ENCODE data around the gene SPAM1. TPM values are rescaled to one million over a fixed set of nuclear protein-coding genes. Genes with fewer than 3 reads are reported as not detected.

Gene SPAM1
- total RNA-seq, 2 experiments from 2014 or later, result not detected

DNA sequence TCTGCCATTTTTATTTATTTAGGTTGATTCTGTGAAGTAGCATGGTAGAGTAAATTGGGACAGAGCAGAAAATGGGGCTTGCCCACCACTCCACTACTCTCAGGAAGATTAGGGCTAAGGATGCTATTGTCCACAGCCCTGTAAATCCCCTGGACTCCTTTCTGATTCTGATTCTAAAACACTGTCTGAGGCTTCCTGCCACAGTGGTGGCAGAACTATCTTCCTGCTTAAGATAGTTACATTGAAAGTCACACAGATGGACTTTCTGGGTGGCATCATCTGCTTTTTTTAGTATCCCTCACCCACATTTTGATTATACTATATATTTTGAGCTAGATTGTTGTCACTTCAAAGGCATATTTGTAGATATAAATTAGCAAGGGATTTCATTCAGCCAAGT, 50.0 kb downstream of the SPAM1 start:
- POLR2A ChIA-PET, result no interaction called here
- no peaks in the 10 kb centered on the region for H3K36me3 Mint-ChIP-seq (ENCODE audit: low read depth)
- H3K27ac Mint-ChIP-seq, result no peak overlapping the region
- Histone ChIP-seq H3K4me1 (ENCODE audit: insufficient read depth, low read length) (no peaks in the 10 kb centered on the region), H3K36me3 (ENCODE audit: insufficient read depth, low read length) (no peaks in the 10 kb centered on the region), H3K27me3 (ENCODE audit: control insufficient read depth in 1 of 2, insufficient read depth in 2 of 2, low read length in 2 of 2) (no peaks in the 10 kb centered on the region), H3K27ac (ENCODE audit: low read depth in 1 of 2, low read length in 2 of 2) (no peak overlapping the region), H3K9me3 (ENCODE audit: control insufficient read depth in 1 of 2, insufficient read depth in 1 of 2, low read length in 2 of 2) (no peaks in the 10 kb centered on the region), H3K4me3 (ENCODE audit: low read length) (no peak overlapping the region)
- H3K9me3 Mint-ChIP-seq, result no peaks in the 10 kb centered on the region
- ATAC-seq (ENCODE audit: poor library complexity), result no peak
- H3K4me1 Mint-ChIP-seq (ENCODE audit: low read depth), result no peaks in the 10 kb centered on the region
- no peak overlapping the region for H3K4me3 Mint-ChIP-seq
- DNase-seq, result no peak
- H3K27me3 Mint-ChIP-seq, result no peaks in the 10 kb centered on the region
- CTCF ChIA-PET, result no interaction called here
- intact Hi-C loops (cut with DNase I, micrococcal nuclease), result no loop called here
- TF ChIP-seq, protein P1, sequence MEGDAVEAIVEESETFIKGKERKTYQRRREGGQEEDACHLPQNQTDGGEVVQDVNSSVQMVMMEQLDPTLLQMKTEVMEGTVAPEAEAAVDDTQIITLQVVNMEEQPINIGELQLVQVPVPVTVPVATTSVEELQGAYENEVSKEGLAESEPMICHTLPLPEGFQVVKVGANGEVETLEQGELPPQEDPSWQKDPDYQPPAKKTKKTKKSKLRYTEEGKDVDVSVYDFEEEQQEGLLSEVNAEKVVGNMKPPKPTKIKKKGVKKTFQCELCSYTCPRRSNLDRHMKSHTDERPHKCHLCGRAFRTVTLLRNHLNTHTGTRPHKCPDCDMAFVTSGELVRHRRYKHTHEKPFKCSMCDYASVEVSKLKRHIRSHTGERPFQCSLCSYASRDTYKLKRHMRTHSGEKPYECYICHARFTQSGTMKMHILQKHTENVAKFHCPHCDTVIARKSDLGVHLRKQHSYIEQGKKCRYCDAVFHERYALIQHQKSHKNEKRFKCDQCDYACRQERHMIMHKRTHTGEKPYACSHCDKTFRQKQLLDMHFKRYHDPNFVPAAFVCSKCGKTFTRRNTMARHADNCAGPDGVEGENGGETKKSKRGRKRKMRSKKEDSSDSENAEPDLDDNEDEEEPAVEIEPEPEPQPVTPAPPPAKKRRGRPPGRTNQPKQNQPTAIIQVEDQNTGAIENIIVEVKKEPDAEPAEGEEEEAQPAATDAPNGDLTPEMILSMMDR (IDR thresholded peaks at IDR 0.05), result no peak

DNA sequence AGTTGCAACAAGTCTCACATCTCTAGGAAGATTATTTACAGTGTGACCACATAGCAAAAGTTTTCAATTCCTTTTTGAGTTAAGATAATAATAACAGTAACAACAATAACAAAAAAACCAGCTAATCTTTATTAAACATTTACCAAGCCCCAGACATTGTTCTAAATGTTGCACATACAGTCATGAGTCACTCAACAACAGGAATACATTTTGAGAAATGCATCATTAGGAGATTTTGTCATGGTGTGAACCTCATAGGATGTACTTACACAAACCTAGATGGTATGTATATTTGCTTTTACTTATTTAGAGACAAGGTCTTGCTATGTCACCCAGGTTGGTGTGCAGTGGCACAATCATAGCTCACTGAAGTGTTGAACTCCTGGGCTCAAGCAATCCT, 52.0 kb downstream of the SPAM1 start:
- no peaks in the 10 kb centered on the region for H3K4me1 ChIP-seq (ENCODE audit: insufficient read depth, low read length)
- DNase-seq (no peak), ATAC-seq (ENCODE audit: poor library complexity) (no peak)
- H3K27ac Mint-ChIP-seq, result no peak overlapping the region
- no peak overlapping the region for H3K4me3 ChIP-seq (ENCODE audit: low read length)
- ChIA-PET CTCF (no interaction called here), POLR2A (no interaction called here)
- H3K36me3 Mint-ChIP-seq (ENCODE audit: low read depth), result no peaks in the 10 kb centered on the region
- H3K9me3 Mint-ChIP-seq, result no peaks in the 10 kb centered on the region
- H3K36me3 ChIP-seq (ENCODE audit: insufficient read depth, low read length), result no peaks in the 10 kb centered on the region
- H3K27ac ChIP-seq (ENCODE audit: low read depth in 1 of 2, low read length in 2 of 2), result no peak overlapping the region
- H3K4me1 Mint-ChIP-seq (ENCODE audit: low read depth), result no peaks in the 10 kb centered on the region
- H3K27me3 Mint-ChIP-seq, result no peaks in the 10 kb centered on the region
- H3K9me3 ChIP-seq (ENCODE audit: control insufficient read depth in 1 of 2, insufficient read depth in 1 of 2, low read length in 2 of 2), result no peaks in the 10 kb centered on the region
- intact Hi-C loops (cut with DNase I, micrococcal nuclease), result no loop called here
- H3K4me3 Mint-ChIP-seq, result no peak overlapping the region
- TF ChIP-seq, protein P1 (IDR thresholded peaks at IDR 0.05), result no peak
- no peaks in the 10 kb centered on the region for H3K27me3 ChIP-seq (ENCODE audit: control insufficient read depth in 1 of 2, insufficient read depth in 2 of 2, low read length in 2 of 2)

DNA sequence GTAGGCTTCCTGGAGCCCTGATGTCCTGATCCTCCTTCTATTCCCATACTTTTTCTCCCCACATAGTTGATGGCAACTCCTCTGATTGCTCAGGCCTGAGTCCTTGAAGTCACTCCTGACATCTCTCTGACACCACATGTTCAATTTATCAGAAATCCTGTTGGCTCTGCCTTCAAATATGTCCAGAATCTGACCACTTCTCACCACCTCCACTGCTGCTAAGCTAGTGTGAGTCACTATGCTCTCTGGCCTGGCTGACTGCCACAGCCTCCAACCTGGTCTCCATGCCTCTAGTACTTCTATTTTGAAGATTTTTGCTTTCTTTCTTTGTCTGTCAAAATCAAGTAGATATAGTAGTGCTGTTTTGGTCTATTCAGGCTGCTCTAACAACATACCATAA, 54.8 kb downstream of the SPAM1 start:
- ChIA-PET CTCF (no interaction called here), POLR2A (no interaction called here)
- H3K4me3 ChIP-seq (ENCODE audit: low read length), result no peak overlapping the region
- no peaks in the 10 kb centered on the region for H3K4me1 Mint-ChIP-seq (ENCODE audit: low read depth)
- no peaks in the 10 kb centered on the region for H3K27me3 ChIP-seq (ENCODE audit: control insufficient read depth in 1 of 2, insufficient read depth in 2 of 2, low read length in 2 of 2)
- no peak for ATAC-seq (ENCODE audit: poor library complexity)
- H3K9me3 ChIP-seq (ENCODE audit: control insufficient read depth in 1 of 2, insufficient read depth in 1 of 2, low read length in 2 of 2), result no peaks in the 10 kb centered on the region
- no peaks in the 10 kb centered on the region for H3K9me3 Mint-ChIP-seq
- DNase-seq, result no peak
- intact Hi-C loops (cut with DNase I, micrococcal nuclease), result no loop called here
- H3K4me1 ChIP-seq (ENCODE audit: insufficient read depth, low read length), result no peaks in the 10 kb centered on the region
- H3K27ac Mint-ChIP-seq, result no peak overlapping the region
- no peaks in the 10 kb centered on the region for H3K36me3 ChIP-seq (ENCODE audit: insufficient read depth, low read length)
- H3K4me3 Mint-ChIP-seq, result no peak overlapping the region
- no peaks in the 10 kb centered on the region for H3K27me3 Mint-ChIP-seq
- H3K36me3 Mint-ChIP-seq (ENCODE audit: low read depth), result no peaks in the 10 kb centered on the region
- TF ChIP-seq, protein P1 (IDR thresholded peaks at IDR 0.05), result no peak
- H3K27ac ChIP-seq (ENCODE audit: low read depth in 1 of 2, low read length in 2 of 2), result no peak overlapping the region
